Common myeloid progenitor, CD34-positive (primary cell): ENCODE data around the gene TXNDC2.
A peak's percentile ranks its signal among the peaks of the same experiment; 100 is the strongest.

ENCODE experiments used
- CTCF ChIA-PET: fragments of 350-600 bp; sonication (Branson Sonifier 250); formaldehyde crosslinking; loops from one replicate; lab custom pipeline; 2021; ENCODE audit warnings: antibody characterized with exemption; lab: Charles Lee
- POLR2A ChIA-PET: fragments of 350-600 bp; sonication (Branson Sonifier 250); formaldehyde crosslinking; loops from one replicate; lab custom pipeline; 2021; ENCODE audit warnings: antibody characterized with exemption; lab: Charles Lee
- DNase-seq, 3 donors: peaks; one replicate each; pipeline versions ENCODE4 v3.0.0 to v3.0.0-alpha.2; 2013
- H3K27ac ChIP-seq, 2 experiments: 1 replicate in 1 of 2; 2 replicates in 1 of 2; pipeline ENCODE4 v1.7.0; 2013; ENCODE audit warnings: inconsistent platforms in 2 of 2, low read length in 2 of 2, mild to moderate bottlenecking in 2 of 2, low read depth in 1 of 2, moderate library complexity in 1 of 2; ENCODE audit not compliant: severe bottlenecking in 2 of 2, insufficient read depth in 1 of 2, poor library complexity in 1 of 2
- H3K27me3 ChIP-seq, 5 experiments: replicated peaks in 2 of 5; 1 replicate in 3 of 5; 2 replicates in 2 of 5; pipeline versions ENCODE4 v1.6.1 to v1.7.0; 2013; ENCODE audit warnings: low read length in 4 of 5, mild to moderate bottlenecking in 2 of 5, moderate library complexity in 2 of 5, inconsistent platforms in 1 of 5; ENCODE audit not compliant: insufficient read depth in 5 of 5, control insufficient read depth in 4 of 5
- H3K36me3 ChIP-seq, 4 experiments: 1 replicate in 2 of 4; 2 replicates in 2 of 4; pipeline versions ENCODE4 v1.6.1 to v1.7.0; 2013; ENCODE audit warnings: low read length in 3 of 4, control low read depth in 1 of 4, mild to moderate bottlenecking in 1 of 4; ENCODE audit not compliant: control insufficient read depth in 4 of 4, insufficient read depth in 4 of 4
- H3K4me1 ChIP-seq, 4 experiments: 1 replicate in 3 of 4; 2 replicates in 1 of 4; pipeline versions ENCODE4 v1.6.1 to v1.7.1; 2013; ENCODE audit warnings: low read length in 3 of 4, mild to moderate bottlenecking in 3 of 4, control low read depth in 1 of 4, inconsistent platforms in 1 of 4, moderate library complexity in 1 of 4; ENCODE audit not compliant: control insufficient read depth in 4 of 4, insufficient read depth in 4 of 4; ENCODE audit errors: control extremely low read depth in 1 of 4
- H3K4me3 ChIP-seq, 7 experiments: 1 replicate in 4 of 7; 2 replicates in 3 of 7; pipeline versions ENCODE4 v1.5.1 to v1.7.0; 2013; ENCODE audit warnings: mild to moderate bottlenecking in 7 of 7, low read length in 6 of 7, moderate library complexity in 6 of 7, inconsistent platforms in 2 of 7, low read depth in 2 of 7, control low read depth in 1 of 7; ENCODE audit not compliant: insufficient read depth in 4 of 7, control insufficient read depth in 1 of 7; ENCODE audit errors: extremely low read depth in 1 of 7
- H3K9me3 ChIP-seq, 5 experiments: 1 replicate in 4 of 5; 2 replicates in 1 of 5; pipeline versions ENCODE4 v1.6.1 to v1.7.1; 2013; ENCODE audit warnings: low read length in 4 of 5, mild to moderate bottlenecking in 2 of 5, inconsistent platforms in 1 of 5, low read depth in 1 of 5, moderate library complexity in 1 of 5; ENCODE audit not compliant: control insufficient read depth in 4 of 5, insufficient read depth in 2 of 5; ENCODE audit errors: control extremely low read depth in 1 of 5
- WGBS: methylation state at CpG from one replicate; pipeline ENCODE4 v1.1.5; 2013; ENCODE audit not compliant: insufficient coverage; 5-methylcytosine and 5-hydroxymethylcytosine counted together

Gene TXNDC2

DNA sequence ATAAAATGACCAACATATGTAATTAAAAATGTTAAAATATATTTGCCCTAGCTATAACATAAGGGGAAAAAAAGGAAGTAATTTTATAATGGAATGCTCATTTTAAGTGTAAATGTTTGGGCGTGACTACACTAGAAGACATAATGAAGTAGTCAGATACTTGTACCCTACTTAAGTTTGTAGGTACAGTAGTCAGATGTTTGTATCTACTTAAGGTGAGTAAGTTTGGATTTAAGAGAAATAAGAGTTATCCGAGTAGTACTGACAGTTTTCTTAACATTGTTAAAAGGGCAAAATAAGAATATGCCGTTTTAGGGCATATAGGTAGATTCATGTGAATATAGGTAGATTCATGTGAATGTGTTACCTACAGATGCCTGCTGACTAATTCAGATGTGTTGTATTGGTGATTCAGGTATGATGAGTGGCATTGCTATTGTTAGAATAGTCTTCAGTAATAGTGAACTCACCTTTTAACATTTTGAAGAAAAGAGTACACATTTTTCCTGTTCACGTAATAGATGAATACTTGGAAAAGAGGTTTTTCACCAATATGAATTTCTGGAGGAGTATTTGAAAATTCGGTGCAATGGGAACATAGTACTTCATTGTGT, 43.0 kb downstream of the TXNDC2 start:
- POLR2A ChIA-PET = interaction anchor here (1.2 kb wide), 1 partner anchor 13 kb away, joined by 3 read pairs; no protein-coding TSS in a partner anchor
- no peak overlapping the region for H3K27ac ChIP-seq
- peaks cover 0 to 16% (median 12%) of the 10 kb centered on the region in 4 experiments for H3K36me3 ChIP-seq
- H3K9me3 ChIP-seq = no peaks in the 10 kb centered on the region
- no peak for DNase-seq
- H3K4me1 ChIP-seq = peaks cover 3 to 34% (median 13%) of the 10 kb centered on the region in 4 experiments
- WGBS = 81% methylated on average over 4 of the region's 5 CpGs
- no peaks in the 10 kb centered on the region for H3K27me3 ChIP-seq
- H3K4me3 ChIP-seq = no peak overlapping the region
- CTCF ChIA-PET = interaction anchor here (1.0 to 1.5 kb wide), 4 partner anchors 10 to 167 kb away, joined by 3 to 5 read pairs (median 3); no protein-coding TSS in a partner anchor

DNA sequence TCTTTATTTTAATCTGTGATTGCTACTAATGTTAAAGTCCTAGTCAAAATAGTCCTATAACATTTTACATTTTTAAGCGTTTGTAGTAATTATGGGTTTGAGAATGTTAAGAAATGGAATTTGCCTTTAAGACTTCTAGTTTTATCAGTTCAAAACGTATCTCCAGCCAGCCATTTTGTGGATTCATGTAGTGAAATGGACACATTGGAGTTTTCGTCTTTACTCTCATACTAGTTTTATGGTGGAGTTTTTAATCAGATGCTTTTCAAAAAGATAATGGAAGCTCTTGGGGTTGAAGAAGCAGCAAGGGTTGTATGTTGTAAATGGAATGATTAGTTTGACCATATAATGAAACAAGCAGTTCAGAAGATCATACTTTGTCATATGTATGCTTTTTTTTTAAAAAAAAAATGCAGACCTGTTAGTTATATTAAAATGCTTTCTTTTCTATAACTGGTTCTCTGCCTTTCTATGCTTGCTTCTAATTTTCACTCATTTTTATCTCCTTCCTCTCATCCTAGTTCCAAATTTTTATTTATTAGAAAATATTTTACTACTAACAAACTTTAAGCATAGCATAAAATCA, 44.6 kb downstream of the TXNDC2 start:
- POLR2A ChIA-PET = interaction anchor here (0.6 kb wide), 1 partner anchor 595 kb away, joined by 3 read pairs; no protein-coding TSS in a partner anchor
- Histone ChIP-seq H3K9me3 (no peaks in the 10 kb centered on the region), H3K27ac (no peak overlapping the region), H3K27me3 (no peaks in the 10 kb centered on the region), H3K4me1 (peaks cover 3 to 32% (median 12%) of the 10 kb centered on the region in 4 experiments), H3K4me3 (no peak overlapping the region), H3K36me3 (peaks cover 0 to 21% (median 16%) of the 10 kb centered on the region in 4 experiments)
- WGBS = 100% methylated on average over 2 of the region's 3 CpGs
- DNase-seq = no peak
- CTCF ChIA-PET = no interaction called here

DNA sequence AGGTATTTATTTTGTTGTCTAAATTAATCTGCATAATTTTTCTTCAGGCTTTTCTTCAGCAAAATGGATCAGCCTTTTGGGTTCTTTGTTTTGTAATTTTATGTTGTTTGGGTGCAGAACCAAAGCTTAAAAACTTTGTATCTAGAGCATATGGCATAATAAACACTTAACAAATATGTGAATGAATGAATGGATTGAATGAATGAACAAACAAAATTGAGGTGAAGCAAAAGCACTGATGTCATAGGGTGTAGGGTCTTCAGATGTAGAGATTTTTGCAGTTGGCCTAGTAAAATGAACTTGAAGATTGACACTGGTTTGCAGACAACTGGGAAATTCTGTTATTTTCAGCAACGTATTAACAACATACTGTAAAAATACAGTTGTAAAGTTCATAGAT, 45.4 kb downstream of the TXNDC2 start:
- DNase-seq = no peak
- Histone ChIP-seq H3K9me3 (no peaks in the 10 kb centered on the region), H3K27ac (peak overlapping the region in 1 of 2 experiments; percentile 15), H3K27me3 (no peaks in the 10 kb centered on the region), H3K4me3 (no peak overlapping the region), H3K4me1 (peaks cover 3 to 30% (median 11%) of the 10 kb centered on the region in 4 experiments), H3K36me3 (peaks cover under 1 to 26% (median 16%) of the 10 kb centered on the region in 4 experiments)
- no CpG with 5 or more reads among the region's 1 CpG for WGBS
- ChIA-PET POLR2A (interaction anchor here (0.6 kb wide), 1 partner anchor 594 kb away, joined by 3 read pairs; no protein-coding TSS in a partner anchor), CTCF (no interaction called here)

DNA sequence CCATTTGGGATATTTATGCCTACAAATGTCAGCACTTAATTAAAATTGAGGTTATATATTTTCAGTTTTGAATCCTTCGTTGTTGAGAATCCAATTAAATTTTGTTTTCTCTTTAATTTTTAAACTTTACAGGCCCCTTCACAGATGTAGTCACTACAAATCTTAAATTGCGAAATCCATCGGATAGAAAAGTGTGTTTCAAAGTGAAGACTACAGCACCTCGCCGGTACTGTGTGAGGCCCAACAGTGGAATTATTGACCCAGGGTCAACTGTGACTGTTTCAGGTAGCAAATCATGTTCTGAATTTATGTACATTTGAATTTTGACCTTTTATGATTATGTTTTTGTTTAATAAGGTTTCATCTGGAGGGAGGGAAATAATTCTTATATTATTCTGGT, 45.9 kb downstream of the TXNDC2 start:
- DNase-seq = no peak
- no peaks in the 10 kb centered on the region for H3K27me3 ChIP-seq
- 88% methylated on average over 4 of the region's 5 CpGs for WGBS
- no peak overlapping the region for H3K27ac ChIP-seq
- no peaks in the 10 kb centered on the region for H3K9me3 ChIP-seq
- H3K4me3 ChIP-seq = no peak overlapping the region
- ChIA-PET CTCF (no interaction called here), POLR2A (interaction anchor here (0.7 kb wide), 1 partner anchor 442 kb away, joined by 3 read pairs; no protein-coding TSS in a partner anchor)
- H3K36me3 ChIP-seq = peaks cover 6 to 31% (median 20%) of the 10 kb centered on the region in 4 experiments
- peaks cover 3 to 25% (median 11%) of the 10 kb centered on the region in 4 experiments for H3K4me1 ChIP-seq

DNA sequence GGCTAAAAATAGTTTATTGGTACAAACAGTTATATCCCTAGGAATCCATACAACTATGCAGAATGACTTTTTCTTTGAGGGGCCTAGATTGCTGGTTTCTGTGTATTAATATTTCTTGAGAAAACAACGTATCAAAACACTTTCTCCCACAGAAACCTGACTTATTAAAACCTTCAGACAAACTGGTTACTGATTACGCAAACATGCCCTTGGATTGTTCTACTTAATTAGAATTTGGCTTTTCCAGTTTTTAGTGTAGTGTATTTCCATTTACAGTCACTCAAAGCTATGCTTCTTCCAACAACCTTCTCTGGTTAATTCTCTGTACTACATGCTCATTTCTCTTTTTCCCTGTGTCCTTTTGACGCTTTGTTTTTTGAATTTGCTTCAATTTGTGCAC, 48.1 kb downstream of the TXNDC2 start:
- Histone ChIP-seq H3K36me3 (peaks cover 12 to 51% (median 30%) of the 10 kb centered on the region in 4 experiments), H3K27ac (no peak overlapping the region), H3K4me1 (peaks cover 3 to 11% (median 7%) of the 10 kb centered on the region in 4 experiments), H3K27me3 (no peaks in the 10 kb centered on the region), H3K9me3 (no peaks in the 10 kb centered on the region), H3K4me3 (no peak overlapping the region)
- ChIA-PET CTCF (interaction anchor here (0.7 kb wide), 1 partner anchor 13 kb away, joined by 3 read pairs; no protein-coding TSS in a partner anchor), POLR2A (interaction anchor here (0.6 to 0.8 kb wide), 2 partner anchors 19 to 339 kb away, joined by 3 read pairs; no protein-coding TSS in a partner anchor)
- no CpG with 5 or more reads among the region's 3 CpGs for WGBS
- DNase-seq = no peak

DNA sequence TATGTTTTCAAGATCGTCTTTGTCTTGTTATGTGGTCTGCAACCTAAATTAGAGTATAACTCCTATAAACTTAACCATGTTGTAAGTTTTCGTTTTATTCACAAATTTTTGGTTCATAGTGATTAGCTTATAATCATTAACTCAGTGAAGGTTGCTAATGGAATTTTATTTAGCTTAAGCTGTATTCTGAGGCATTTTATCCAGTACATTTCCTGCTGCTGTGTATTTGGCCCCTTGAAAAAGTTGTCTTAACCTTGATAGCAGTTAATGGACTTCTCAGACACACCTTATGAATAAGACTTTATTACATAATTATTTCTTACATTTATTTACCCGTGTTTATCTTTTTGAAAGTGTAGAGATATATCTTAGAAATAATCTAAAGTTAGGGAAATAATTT, 48.5 kb downstream of the TXNDC2 start:
- H3K4me3 ChIP-seq = no peak overlapping the region
- H3K27me3 ChIP-seq = no peaks in the 10 kb centered on the region
- no peak for DNase-seq
- CTCF ChIA-PET = interaction anchor here (0.7 kb wide), 1 partner anchor 12 kb away, joined by 3 read pairs; no protein-coding TSS in a partner anchor
- H3K4me1 ChIP-seq = peaks cover under 1 to 7% (median 5%) of the 10 kb centered on the region in 4 experiments
- H3K27ac ChIP-seq = no peak overlapping the region
- POLR2A ChIA-PET = interaction anchor here (0.6 to 0.8 kb wide), 2 partner anchors 20 to 339 kb away, joined by 3 read pairs; no protein-coding TSS in a partner anchor
- WGBS = no CpG with 5 or more reads among the region's 3 CpGs
- H3K9me3 ChIP-seq = no peaks in the 10 kb centered on the region
- peaks cover 14 to 53% (median 31%) of the 10 kb centered on the region in 4 experiments for H3K36me3 ChIP-seq
